Fibroblast of lung (primary cell): ENCODE measurements around the gene KLHL5.

Experiments
- CTCF ChIP-seq, 2 donors: IDR thresholded peaks in 1 of 2; conservative IDR thresholded peaks in 1 of 2; 1 replicate in 1 of 2; 2 replicates in 1 of 2; pipeline ENCODE4 v1.5.1; 2011 to 2012; ENCODE audit warnings: low read length in 2 of 2, control low read depth in 1 of 2, inconsistent platforms in 1 of 2, low read depth in 1 of 2, mild to moderate bottlenecking in 1 of 2
- EZH2 ChIP-seq: IDR thresholded peaks from 2 replicates; pipeline ENCODE4 v1.5.1; 2012; ENCODE audit warnings: low read length, control low read depth, mild to moderate bottlenecking; ENCODE audit errors: missing control alignments

- TF ChIP-seq CTCF (conservative IDR thresholded peaks at IDR 0.05 in 1 of 2, IDR thresholded peaks at IDR 0.05 in 1 of 2; ENCODE audit: low read depth in 1 of 2, low read length in 2 of 2) (no peak), EZH2 (no peak)
These were observed 17.6 kb upstream of the KLHL5 start for GRCh38 chr4:39044364-39044955.
